Transverse colon (tissue), 4 donors: Measurements from ENCODE around the gene SCAP. TPM values are rescaled to one million over a fixed set of nuclear protein-coding genes. Genes with fewer than 3 reads are reported as not detected.

ENCODE experiments used
- DNase-seq: peaks from one replicate; pipeline ENCODE4 v3.0.0-alpha.2; 2019
- H3K27ac ChIP-seq, 4 donors: fragments of 200-600 bp; sonication (generic); 2 replicates each; pipeline ENCODE4 v1.5.1; 2016 to 2018; ENCODE audit warnings: inconsistent platforms in 4 of 4
- H3K27me3 ChIP-seq: fragments of 200-600 bp; sonication (generic); 2 replicates; pipeline ENCODE4 v1.5.1; 2017; ENCODE audit warnings: inconsistent platforms
- H3K36me3 ChIP-seq, 4 donors: fragments of 200-600 bp; sonication (generic); 2 replicates each; pipeline ENCODE4 v1.5.1; 2017 to 2019; ENCODE audit warnings: inconsistent platforms in 4 of 4
- H3K4me1 ChIP-seq, 4 donors: fragments of 200-600 bp; sonication (generic); 2 replicates each; pipeline ENCODE4 v1.5.1; 2017 to 2020; ENCODE audit warnings: inconsistent platforms in 4 of 4
- H3K4me3 ChIP-seq, 4 donors: fragments of 200-600 bp; sonication (generic); 1 replicate in 1 of 4; 2 replicates in 3 of 4; pipeline versions ENCODE4 v1.5.1 to v1.6.1; 2017 to 2019; ENCODE audit warnings: inconsistent platforms in 4 of 4
- H3K9me3 ChIP-seq, 2 donors: fragments of 200-600 bp; sonication (generic); 2 replicates each; pipeline ENCODE4 v1.5.1; 2017 to 2019; ENCODE audit warnings: inconsistent platforms in 2 of 2
- EP300 ChIP-seq: sonication (generic); formaldehyde crosslinking; IDR thresholded peaks from one replicate; pipeline ENCODE4 v1.6.1; 2017; ENCODE audit warnings: antibody characterized with exemption, low read depth
- POLR2A ChIP-seq: fragments of 450-650 bp; IDR thresholded peaks from one replicate; pipeline ENCODE4 v1.6.1; 2016; ENCODE audit warnings: antibody characterized with exemption, mild to moderate bottlenecking, moderate library complexity
- POLR2AphosphoS5 ChIP-seq, 3 donors: sonication (generic); formaldehyde crosslinking; IDR thresholded peaks; one replicate each; pipeline ENCODE4 v1.6.1; 2016; ENCODE audit warnings: antibody characterized with exemption in 3 of 3
- WGBS, 2 donors: methylation state at CpG; one replicate each; pipeline ENCODE4 v1.1.5; 2018; ENCODE audit warnings: low coverage in 1 of 2; 5-methylcytosine and 5-hydroxymethylcytosine counted together
- in situ Hi-C, 4 donors: fragments of 200-750 bp; cut with MboI; loops; one replicate each; pipeline versions ENCODE4 v1.15.0 to v1.15.1; 2017; ENCODE audit warnings: low sequenced_read_pairs in 3 of 4, low pct_ligation_motif_present in 1 of 4, low pct_unique_long_range_greater_than_20kb in 1 of 4
- intact Hi-C: fragments of 100-400 bp; cut with DNase I; formaldehyde crosslinking; loops from one replicate; pipeline ENCODE4 v1.15.1; 2023; ENCODE audit warnings: low total_unique reads
- total RNA-seq, 4 donors: library from RNA; depleted of rRNA; stranded (reverse); fragments of >200 nt; gene quantifications; one replicate each; pipeline ENCODE4 v1.1.0, GENCODE V29; 2016
- TF ChIP-seq, protein P1 (sequence below), 5 experiments: fragments of 200-600 bp in 3 of 5; fragments of 450-650 bp in 2 of 5; sonication (generic) in 3 of 5; IDR thresholded peaks; 1 replicate in 2 of 5; 2 replicates in 3 of 5; pipeline ENCODE4 v1.5.1; 2016 to 2017; ENCODE audit warnings: antibody characterized with exemption in 5 of 5, inconsistent platforms in 3 of 5, mild to moderate bottlenecking in 2 of 5, moderate library complexity in 1 of 5

The SCAP gene
- total RNA-seq, 4 donors from 2014 or later = 160 to 288 (median 198) TPM

GRCh38 chr3:47430606-47431005 is 45.1 kb downstream of the SCAP start:
- TF ChIP-seq EP300 (no peak), POLR2AphosphoS5 (IDR thresholded peaks at IDR 0.05) (no peak), POLR2A (no peak)
- TF ChIP-seq, protein P1, sequence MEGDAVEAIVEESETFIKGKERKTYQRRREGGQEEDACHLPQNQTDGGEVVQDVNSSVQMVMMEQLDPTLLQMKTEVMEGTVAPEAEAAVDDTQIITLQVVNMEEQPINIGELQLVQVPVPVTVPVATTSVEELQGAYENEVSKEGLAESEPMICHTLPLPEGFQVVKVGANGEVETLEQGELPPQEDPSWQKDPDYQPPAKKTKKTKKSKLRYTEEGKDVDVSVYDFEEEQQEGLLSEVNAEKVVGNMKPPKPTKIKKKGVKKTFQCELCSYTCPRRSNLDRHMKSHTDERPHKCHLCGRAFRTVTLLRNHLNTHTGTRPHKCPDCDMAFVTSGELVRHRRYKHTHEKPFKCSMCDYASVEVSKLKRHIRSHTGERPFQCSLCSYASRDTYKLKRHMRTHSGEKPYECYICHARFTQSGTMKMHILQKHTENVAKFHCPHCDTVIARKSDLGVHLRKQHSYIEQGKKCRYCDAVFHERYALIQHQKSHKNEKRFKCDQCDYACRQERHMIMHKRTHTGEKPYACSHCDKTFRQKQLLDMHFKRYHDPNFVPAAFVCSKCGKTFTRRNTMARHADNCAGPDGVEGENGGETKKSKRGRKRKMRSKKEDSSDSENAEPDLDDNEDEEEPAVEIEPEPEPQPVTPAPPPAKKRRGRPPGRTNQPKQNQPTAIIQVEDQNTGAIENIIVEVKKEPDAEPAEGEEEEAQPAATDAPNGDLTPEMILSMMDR (IDR thresholded peaks at IDR 0.05) = no peak
- Histone ChIP-seq H3K4me3 (no peak overlapping the region), H3K27me3 (no peaks in the 10 kb centered on the region), H3K4me1 (peaks cover 0 to 28% (median 10%) of the 10 kb centered on the region in 4 donors), H3K27ac (no peak overlapping the region), H3K36me3 (peaks cover 0 to 9% (median 0%) of the 10 kb centered on the region in 4 donors), H3K9me3 (no peaks in the 10 kb centered on the region)
- intact Hi-C loops (no loop called here), in situ Hi-C loops (no loop called here)
- whole genome bisulfite sequencing, 2 donors = 90% methylated on average over 7 of the region's 7 CpGs; no CpG with 5 or more reads in 1 of the 2 donors
- no peak for DNase-seq

GRCh38 chr3:47429476-47430270 is 46.1 kb downstream of the SCAP start:
- intact Hi-C loops (no loop called here), in situ Hi-C loops (no loop called here)
- H3K27me3 ChIP-seq = no peaks in the 10 kb centered on the region
- H3K36me3 ChIP-seq = peaks cover 0 to 9% (median 0%) of the 10 kb centered on the region in 4 donors
- TF ChIP-seq, protein P1 (IDR thresholded peaks at IDR 0.05) = no peak
- TF ChIP-seq EP300 (no peak), POLR2A (no peak), POLR2AphosphoS5 (IDR thresholded peaks at IDR 0.05) (no peak)
- no peak for DNase-seq
- H3K9me3 ChIP-seq = no peaks in the 10 kb centered on the region
- 93% methylated on average over 8 to 9 of the region's 9 CpGs for WGBS, 2 donors
- peaks cover 0 to 28% (median 16%) of the 10 kb centered on the region in 4 donors for H3K4me1 ChIP-seq
- no peak overlapping the region for H3K27ac ChIP-seq
- H3K4me3 ChIP-seq = no peak overlapping the region

DNA sequence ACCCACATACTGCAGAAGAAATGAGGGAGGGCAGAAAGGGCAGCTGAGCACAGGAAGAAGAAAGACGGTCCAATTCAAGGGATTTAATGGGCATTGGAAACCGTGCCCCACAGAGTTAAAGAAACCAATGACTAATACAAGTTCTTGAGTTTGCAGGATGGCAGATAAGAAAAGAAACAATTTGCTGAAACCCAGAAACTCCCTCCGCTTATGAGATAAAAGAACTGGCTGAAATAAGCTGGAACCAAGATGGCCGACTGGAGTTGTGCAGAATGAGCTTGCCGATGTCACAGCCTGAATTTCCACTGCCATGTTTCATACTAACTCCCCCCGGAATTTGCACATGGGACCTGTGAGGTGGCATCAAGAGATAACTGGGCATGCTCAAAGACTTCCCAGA is 47.1 kb downstream of the SCAP start:
- Histone ChIP-seq H3K27ac (no peak overlapping the region), H3K9me3 (no peaks in the 10 kb centered on the region), H3K4me3 (no peak overlapping the region), H3K36me3 (no peaks in the 10 kb centered on the region), H3K27me3 (no peaks in the 10 kb centered on the region), H3K4me1 (peaks cover 0 to 25% (median 14%) of the 10 kb centered on the region in 4 donors)
- DNase-seq = no peak
- intact Hi-C loops (no loop called here), in situ Hi-C loops (no loop called here)
- no peak for TF ChIP-seq EP300
- no peak for TF ChIP-seq POLR2AphosphoS5 (IDR thresholded peaks at IDR 0.05)
- TF ChIP-seq POLR2A = no peak
- TF ChIP-seq, protein P1 (IDR thresholded peaks at IDR 0.05) = no peak
- 82 to 87% methylated on average over 3 to 6 of the region's 6 CpGs for WGBS, 2 donors

- in situ Hi-C loops = no loop called here
- Histone ChIP-seq H3K4me3 (no peak overlapping the region), H3K27me3 (no peaks in the 10 kb centered on the region), H3K4me1 (peaks cover 0 to 19% (median 14%) of the 10 kb centered on the region in 4 donors), H3K9me3 (no peaks in the 10 kb centered on the region), H3K27ac (no peak overlapping the region), H3K36me3 (no peaks in the 10 kb centered on the region)
- WGBS, 2 donors = 88 to 90% methylated on average over 3 to 6 of the region's 6 CpGs
- TF ChIP-seq POLR2A (no peak), POLR2AphosphoS5 (IDR thresholded peaks at IDR 0.05) (no peak), EP300 (no peak)
- TF ChIP-seq, protein P1 (IDR thresholded peaks at IDR 0.05) = no peak
- intact Hi-C loops = no loop called here
- DNase-seq = no peak
These were observed 47.9 kb downstream of the SCAP start for GRCh38 chr3:47427866-47428265.
